Activated CD4-positive, alpha-beta T cell treated with anti-CD3 and anti-CD28 coated beads for 4 hours (primary cell): ENCODE results near the gene TEKT3.

Experiments
- DNase-seq, 2 donors: peaks; one replicate each; pipeline ENCODE4 v3.0.0-alpha.2; 2020

TEKT3 gene

DNA sequence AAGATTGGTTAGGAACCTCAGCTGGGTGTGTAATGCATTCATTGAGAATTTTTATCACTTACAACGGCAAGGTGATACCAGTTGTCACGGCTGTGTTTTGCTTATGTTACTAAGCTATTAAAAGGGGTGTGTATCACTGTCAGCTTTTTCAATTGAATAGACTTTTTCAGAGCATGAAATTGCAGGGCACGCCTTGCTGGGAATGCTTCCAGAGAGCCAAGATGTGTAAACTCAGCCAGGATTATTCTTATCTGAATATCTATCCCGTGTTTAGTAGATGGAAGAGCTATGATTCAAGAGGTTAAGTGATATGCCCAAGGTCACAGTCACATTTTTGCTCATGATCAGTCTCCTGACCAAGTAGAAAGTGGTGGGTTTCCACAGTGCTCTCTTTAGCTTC, 6.6 kb upstream of the TEKT3 start:
- DNase-seq, result no peak

DNA sequence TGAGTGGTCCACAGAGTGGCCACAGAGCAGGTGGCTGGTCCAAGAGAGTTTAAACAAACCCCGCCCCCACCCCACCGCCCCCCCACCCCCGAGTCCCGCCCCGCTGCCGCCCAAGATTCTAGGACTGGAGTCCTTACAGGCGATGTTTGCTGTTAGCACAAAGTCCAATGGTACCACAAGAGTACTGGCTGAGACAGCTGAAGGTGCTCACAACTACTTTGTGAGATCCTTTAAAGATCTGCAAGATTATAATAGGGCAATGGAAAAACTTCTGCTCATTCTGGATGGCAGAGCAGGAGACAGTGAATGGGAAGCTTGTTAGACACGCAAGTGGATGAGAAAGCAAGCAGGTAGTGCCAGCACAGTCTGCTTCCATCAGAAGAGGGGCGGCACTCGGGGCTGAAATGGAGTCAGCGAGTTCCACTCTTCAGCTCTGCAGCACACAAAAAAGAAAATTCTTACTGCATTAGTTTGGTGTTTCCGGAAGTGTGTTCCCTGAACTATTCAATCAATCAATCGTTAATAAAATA, 4.7 kb upstream of the TEKT3 start:
- DNase-seq, result no peak

DNA sequence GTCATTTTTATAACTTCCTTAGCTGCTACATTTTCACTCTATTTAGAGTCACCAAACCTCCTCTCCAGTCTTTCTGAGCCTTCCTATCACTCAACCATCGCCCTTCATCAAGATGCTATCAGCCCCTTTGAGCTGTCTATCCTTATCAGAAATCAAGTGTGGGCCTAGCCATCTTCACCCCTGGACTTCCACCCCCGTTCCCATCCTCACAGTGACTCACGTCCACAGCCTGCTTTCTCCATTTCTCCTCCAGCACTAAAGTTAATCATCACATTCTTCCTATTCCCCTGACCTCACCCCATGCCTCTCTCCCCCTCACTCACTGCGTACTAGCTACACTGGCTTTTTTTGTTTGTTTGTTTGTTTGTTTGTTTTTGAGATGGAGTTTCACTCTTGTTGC, 2.4 kb upstream of the TEKT3 start:
- no peak for DNase-seq

DNA sequence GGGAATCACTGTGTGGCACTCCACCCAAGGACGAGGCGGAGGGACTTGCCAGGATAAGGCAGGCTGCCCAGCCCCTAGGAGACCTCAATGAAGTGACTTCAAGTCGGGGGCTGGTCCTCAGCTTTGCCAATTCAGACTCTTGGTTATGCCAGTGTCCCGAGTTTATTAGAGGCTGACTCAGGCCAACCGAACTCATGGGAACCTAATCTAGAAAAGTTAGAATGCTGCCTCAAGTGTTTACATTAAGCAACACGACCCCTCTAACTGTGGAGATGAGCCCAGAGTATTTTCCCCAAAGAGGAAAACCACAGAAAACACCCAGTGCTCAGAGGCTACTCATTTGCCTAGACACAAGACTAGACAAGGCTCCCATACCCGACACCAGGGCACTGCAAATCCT, 1.1 kb upstream of the TEKT3 start:
- no peak for DNase-seq

DNA sequence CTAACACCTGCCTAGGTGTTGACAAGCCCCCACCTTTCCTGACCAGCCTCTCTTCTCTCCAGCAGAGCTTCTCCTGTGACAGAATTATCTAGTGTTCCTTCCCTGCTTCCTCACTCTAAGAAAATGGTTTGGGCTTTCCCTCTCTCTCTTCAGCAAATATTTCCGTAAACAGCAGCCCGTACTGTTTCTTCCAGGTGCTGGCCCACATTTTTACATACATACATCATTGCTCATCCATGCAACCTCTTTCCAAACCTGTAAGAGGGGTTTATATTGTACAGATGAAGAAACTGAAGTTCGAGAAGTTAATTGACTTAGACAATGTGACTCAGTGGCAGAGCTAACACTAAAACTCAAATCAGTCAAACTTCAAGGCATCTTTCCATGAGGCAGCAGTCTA, 569 bp upstream of the TEKT3 start:
- DNase-seq, result no peak

DNA sequence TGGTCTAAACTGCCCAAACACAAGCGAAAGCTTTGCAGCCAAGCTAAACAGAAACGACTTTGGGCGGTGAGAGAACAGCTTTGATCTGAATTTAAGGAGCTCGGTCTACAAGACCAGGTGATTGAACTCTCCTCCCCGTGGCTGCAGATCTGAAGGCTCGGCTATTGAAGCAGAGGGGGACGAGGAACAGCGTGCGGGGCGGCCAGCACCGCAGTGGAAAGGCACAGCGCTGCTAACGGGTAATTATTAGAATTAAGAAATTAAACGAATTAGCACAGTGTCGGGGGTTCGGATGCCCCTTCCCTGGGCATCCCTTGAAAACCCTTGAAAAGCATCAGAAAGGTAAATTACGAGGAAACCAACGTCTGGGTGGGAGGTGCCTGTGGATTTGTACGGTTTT, 431 bp downstream of the TEKT3 start:
- DNase-seq, result no peak

DNA sequence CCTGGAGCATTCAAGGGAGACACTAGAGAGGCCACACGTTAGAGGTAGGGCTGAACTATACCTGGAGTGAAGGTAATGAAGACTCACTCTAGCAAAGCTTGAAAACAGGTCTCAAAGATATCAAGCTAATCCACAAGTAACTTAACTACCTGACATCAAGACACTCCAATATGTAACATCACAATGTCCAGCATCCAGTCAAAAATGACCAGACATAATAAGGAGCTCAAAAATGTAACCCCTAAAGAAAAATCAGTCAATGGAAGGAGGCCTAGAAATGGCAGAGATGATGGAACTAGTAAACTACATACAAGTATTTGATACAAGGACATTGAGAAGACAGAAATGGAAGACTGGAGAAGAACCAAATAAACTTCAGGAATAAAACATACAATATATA, 6.0 kb downstream of the TEKT3 start:
- no peak for DNase-seq

DNA sequence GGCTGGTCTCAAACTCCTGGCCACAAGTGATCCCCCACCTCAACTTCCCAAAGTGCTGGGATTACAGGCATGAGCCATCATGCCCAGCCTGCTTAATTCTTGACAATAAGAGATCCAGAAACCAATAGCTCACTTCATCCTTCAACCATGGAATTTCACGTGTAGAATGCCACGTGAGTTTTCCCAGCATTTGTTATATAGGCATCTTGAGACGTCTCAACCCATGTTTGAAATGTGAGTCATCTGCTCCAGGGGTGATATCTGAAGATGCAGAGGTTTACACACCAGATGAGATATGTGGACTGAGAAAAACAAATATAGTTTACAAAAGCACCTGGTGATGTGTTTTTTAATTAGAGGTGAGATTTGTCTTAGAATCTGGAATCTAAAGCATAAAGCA, 7.1 kb downstream of the TEKT3 start:
- DNase-seq, result no peak

DNA sequence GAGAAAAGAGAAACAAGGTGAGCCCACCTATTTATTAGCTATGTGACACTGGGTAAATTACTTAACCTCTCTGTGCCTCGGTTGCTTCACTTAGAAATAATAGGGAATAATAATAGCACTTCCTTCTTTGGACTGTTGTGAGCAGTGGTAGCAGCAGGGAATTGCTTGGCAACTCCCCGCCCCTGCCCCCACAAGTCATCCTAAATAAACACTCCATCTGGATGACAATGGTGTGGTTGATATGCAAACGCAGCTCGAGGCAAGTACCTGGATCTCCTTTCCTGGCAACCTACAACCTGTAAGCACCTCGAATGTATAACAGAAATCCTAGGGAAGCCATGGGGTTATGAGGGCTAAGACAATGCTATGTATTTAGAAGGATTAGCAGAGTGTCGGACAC, 9.1 kb downstream of the TEKT3 start:
- no peak for DNase-seq

DNA sequence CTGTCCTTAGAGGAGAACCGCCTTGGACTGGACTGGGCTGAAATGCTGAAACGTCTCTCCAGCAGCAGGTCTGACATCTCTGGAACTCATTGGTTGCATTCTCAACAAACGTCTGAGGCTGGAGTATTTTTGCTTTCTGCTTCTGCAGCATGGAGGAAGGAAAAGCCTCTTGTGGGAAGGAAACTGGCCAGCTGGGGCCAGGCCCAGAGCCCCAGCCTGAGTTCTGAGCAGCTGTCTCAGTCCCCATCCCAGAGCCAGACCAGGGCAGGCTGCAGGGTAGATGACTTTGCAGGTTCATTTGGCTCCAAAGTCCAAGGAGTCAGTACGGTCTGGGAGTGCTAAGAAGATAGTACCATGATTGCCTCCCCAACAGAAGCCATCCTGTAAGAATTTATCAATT, 18.3 kb downstream of the TEKT3 start:
- DNase-seq, result no peak

DNA sequence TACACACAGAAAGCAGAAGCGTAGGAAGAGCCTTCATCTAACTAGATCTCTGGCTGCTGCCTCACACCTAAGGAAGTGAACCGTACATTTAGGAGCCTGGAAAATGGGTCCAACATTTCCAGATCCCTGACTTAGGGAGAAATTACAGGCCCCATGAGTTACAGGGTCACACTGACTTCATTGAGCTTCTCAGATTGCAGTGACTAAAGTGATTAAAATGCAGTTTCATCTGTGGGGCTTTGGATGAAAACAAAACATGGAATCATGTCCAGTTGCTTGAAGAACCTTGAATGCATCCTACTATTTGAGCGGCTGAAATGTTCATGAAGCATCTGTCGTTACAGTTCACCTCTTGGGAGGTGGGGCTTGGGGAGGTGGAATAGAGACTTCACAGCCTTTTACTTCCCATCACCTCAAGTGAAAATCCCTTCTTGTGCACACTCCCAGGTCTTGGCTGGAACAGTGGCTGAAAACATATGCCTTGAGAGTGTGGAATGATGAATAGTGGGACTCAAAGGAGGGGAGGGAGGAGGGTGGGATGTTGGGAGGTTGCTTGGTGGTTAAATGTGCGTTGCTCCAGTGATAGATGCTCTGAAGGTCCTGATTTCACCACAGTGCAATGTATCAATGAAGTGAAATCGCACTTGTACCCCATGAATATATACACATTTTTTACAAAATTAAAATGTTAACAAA, 19.7 kb downstream of the TEKT3 start:
- DNase-seq, result no peak

DNA sequence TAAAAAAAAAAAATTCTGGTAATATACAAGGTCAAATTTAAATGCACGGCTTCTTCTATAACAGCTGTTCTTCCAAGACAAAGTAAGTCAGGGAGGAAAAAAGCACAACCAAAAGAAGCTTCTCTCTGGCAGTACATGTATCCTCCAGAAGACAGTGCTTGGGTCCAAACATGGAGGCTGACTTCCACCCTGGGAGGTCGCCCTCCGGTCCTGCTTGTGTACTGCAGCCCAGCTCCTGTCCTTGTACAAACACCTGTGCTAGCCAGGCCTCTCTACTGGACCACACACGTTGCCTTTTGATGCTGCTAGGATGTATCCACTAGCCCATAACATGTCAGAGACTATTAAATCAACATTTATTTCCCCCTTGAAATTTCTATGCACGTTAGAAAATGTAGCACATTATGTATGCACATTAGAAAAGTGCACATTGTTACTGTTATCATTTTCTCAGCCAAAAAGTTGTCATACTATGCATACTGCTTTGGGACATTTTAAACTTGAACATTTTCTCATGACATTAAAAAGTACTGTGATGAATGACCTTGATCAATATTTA, 21.9 kb downstream of the TEKT3 start:
- DNase-seq, result no peak

DNA sequence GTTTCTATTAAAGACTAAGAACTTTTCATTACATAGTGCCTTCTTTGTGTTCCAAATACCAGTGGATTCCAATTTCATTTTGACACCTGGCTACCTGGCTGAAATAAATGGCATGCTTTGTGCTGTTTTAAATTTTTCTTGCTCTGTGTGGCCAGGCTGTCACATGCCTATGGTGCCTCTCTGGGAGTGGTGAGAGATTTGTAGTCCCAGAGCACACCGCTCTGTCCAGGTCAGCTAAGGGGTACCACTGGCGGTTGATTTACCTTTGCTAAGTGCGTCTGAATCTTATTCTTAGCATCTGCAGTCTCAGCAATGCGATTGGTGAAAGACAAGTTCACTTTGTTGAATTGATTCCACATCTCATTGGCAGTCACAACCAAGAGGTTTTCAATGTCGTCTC, 29.4 kb downstream of the TEKT3 start:
- DNase-seq, result no peak

DNA sequence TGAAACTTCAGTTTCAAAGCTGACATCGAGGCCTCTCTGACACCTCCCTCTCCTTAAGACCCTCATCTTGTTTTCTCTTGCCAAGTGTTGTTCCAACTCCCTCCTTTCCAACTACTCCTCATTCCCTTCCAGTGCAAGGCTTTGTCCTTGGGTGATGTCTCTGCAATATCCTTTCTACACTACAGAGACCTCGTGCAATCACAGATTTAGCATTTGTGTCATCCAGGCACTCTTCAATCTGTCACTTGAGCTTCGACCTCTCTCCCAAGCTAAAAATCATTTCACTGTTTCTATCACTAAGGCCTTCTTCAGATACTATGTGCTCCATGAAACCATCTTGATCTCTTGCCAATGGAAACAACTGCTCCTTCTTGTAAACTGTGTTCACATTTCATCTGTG, 31.6 kb downstream of the TEKT3 start:
- no peak for DNase-seq

DNA sequence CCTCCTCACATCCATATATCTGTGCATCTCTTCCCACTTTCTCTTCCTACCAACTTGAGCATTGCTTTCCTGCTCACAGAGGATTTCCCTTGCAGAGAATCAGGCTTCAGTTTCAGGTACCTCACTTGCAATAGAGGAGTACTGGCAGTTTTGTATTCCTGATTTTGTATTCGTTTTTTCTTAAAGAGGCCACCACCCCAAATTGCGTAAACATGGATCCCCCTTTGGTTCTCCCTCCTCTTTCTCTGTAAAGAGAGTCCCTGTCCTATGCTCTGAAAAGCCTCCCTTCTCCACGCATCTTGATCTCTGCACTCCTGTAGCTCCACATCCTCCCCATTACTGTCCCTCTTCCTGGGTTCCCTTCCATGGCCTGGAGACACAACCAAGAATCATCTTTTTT, 32.2 kb downstream of the TEKT3 start:
- no peak for DNase-seq

DNA sequence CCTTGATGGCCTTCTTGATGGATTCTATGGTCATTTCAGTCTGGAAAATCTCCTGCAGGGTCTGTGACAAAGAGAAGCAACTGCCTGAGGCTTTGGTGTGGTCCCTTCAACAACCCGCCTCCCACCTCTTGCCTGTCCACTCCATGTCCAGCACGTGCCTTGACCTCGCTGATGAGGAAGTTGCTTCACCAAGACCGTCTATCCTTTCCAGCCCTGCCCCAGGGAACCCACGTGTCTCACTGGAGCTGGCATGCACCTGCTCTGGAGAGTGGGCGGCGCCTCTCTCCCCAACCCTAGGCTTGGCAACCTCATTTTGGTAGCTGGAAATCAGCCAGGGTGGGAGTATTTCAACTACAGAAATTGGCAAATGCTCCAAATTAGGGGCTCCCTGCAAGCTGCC, 32.6 kb downstream of the TEKT3 start:
- DNase-seq, result no peak

DNA sequence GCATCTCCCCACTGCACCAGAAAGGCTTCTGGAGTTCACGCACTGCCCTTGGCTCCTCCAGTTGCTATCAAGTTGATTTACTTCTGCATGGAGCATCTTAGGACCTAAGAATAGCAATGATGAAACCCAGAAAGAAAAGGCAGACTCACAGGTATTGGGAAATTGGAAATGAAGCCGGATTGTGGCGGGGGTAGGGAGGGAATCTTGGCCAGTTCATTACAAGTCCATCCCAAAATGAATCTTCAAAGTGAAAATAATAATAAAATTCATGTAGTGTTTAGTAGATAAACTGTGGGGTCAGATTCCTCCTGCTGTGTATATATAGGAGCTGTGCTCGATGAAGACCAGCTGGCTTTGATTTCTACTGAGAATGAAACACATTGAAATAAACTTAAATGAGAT, 33.7 kb downstream of the TEKT3 start:
- no peak for DNase-seq

DNA sequence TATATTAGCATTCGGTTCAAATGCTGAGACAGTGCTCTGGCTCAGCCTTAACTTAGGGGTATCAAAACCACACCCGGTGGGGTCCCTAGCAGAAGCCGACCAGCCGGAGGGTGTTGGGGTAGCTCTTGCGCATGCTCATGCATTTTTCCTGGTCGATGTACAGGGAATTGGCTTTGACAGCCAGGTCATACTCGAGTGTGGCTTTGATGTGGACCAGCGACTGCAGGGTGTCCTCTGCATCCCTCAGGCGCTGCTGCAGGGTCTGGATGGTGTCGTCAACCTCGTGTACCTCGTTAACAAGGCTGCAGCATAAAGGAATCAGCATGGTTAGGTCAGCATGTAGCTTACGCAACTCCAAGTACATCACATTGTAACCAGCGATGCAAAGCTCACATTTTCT, 37.5 kb downstream of the TEKT3 start:
- DNase-seq, result no peak

DNA sequence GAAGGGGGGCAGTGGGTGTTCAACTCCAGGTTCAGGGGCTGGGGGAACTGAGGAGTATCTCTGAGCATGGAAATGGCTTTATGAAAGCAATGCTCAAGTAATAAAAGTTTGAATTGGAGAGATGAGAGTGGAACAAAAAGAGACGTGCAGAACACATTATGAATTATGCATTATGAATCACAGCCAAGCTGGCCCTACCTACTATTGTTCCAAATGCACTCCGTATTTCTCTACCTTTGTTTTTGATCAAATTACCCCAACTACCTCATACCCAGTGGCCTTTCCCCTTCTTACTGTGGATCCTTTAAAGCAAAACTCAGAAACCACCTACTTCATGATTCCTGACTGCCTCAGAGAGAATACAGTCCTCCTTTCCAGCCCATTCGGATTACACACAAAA, 38.1 kb downstream of the TEKT3 start:
- DNase-seq, result no peak

DNA sequence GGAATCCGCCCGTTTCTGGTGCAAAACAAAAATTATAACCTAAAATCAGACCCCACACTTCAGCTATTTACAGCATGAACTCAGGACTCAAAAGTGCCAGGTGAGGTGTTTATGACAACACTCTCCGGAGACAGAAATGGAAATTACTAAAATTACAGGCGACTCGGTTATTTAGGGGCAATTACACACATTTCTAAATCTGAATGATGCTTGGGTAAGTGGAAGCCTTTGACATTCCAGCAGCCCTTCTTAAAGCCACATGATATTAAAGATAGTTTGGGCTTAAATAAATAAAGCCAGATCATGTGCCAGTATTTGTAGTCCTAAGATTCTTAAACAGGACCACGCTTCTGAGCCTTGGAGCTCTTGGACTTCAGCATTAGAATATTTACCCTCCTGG, 39.6 kb downstream of the TEKT3 start:
- DNase-seq, result no peak

DNA sequence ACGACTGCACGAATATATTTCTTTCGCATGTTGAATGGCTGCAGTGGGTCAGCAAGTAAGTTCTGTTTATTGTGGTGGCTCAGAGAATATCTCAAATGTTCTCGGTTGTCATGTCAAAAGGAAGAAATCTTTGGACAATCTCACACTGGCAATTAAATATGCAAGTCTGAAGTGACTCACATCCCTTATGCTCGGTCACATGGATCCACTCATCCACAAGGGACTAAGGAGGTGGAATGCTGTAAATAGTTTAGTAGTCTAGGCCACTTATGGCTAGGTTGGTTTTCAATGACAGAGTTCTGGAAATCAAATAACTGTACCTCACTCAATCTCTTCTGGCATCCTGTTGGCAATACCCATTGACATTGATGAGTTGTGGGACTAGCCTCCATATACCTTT, 43.2 kb downstream of the TEKT3 start:
- DNase-seq, result no peak

DNA sequence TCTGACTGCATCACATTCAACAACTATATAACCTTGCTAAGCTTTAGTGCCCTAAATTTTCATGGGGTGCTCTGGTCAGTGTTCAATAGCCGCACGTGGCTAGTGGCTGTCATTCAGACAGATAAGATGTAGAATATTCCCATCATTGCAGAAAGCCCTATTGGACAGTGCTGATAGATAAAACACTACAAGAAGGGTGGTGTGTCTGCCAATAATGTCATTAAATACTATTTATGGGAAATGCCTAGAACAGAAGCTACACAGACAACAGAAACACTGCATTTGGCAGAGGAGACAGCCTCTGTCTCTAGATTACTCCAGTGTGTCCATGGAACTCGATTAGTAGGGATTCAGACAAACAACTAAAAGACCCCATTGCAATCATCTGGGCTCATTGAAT, 47.8 kb downstream of the TEKT3 start:
- no peak for DNase-seq

DNA sequence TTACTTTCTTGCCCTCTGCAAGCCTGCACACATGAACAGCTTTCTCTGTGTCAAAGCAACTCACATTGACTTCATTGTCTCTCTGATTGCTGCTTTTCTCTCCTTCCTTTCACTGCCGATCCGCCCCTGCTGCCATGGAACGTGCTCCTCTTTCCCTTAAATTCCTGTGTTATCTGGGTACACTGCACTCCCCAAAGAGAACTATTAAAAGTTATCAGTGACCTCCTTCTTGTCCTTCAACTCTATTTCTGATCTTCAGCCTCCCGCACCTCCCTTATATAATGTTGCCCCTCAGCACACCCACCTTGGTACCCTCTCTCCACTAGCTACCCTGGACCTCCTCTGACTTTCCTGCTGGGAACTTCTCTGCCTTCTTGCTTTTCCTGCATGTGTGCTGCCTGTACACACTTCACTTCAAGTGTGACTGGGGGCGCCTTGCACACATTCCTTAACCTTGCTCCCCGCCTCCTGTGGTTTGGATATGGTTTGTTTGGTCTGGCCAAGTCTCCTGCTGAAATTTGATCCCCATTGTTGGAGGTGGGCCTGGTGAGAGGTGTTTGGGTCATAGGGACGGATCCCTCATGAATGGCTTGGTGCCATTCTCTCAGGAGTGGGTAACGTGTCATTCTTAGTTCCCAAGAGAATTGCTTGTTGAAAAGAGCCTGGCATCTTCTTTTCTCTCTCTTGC, 49.6 kb downstream of the TEKT3 start:
- no peak for DNase-seq

DNA sequence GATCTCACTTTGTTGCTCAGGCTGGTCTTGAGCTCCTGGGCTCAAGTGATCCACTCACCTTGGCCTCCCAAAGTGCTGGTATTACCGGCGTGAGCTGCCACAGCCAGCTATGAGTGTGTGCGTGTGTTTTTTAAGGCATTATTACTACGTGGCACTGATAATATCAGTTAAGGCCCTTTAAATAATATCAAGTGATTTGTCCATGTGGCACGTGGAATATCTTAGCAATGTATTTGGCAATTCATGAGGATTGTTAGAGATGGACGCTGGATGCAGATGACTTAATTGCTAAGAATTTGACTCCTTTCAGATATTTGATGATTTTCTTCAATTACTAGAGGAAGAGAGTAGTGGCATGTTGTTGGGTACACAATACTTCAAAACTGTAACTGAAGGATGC, 50.8 kb downstream of the TEKT3 start:
- DNase-seq, result no peak
